GM18861 (cell line): Measurements from ENCODE around the gene NUAK1.

ENCODE experiments used
- ATAC-seq: cut with Tn5 transposase; IDR thresholded peaks from one replicate; pipeline ENCODE4 v1.9.1; 2021; ENCODE audit not compliant: unreplicated experiment

The NUAK1 gene

DNA sequence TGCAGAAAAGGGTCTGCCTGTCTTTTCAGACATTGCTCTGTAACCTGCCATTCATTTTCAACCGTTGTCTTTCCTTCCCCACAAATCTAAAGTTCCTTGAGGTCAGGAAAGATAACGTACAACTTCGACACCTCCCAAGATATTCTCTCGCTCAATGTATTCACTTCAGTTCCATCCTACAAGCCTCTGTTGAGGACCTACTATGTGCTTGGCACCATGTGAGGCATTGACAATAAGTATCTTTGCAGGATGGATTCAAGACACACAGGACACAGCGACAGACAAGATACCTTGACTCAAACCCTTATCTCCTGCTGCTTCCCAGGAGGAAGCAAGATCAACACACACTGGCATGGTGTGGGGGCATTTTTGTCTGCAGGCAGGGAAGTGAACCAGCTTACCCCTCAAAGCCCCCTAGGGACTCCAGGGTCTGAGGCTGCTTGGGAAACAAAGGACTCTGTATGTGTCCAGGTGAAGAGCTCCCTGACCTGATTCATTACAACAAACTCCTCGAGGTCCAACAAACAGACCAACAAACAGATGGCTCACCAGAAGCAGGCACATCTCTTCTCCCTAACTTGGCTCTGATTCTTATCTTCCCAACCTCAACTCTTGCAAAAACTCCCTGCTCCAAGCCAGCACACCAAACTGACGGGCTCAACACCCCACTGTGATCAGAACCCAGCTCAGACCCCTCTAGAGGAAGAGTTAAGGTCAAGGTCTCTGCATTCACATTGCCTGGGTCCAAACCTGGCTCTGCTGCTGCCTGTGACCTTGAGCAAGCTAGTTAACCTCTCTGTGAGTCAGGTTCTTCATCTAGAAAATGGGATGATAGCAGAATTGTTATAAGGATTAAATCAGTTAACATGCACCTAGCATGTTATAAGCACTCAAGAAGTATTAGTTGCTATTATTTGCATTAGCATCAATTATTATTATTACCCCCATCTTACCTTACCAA is 6.3 kb downstream of the NUAK1 start:
- no peak for ATAC-seq

DNA sequence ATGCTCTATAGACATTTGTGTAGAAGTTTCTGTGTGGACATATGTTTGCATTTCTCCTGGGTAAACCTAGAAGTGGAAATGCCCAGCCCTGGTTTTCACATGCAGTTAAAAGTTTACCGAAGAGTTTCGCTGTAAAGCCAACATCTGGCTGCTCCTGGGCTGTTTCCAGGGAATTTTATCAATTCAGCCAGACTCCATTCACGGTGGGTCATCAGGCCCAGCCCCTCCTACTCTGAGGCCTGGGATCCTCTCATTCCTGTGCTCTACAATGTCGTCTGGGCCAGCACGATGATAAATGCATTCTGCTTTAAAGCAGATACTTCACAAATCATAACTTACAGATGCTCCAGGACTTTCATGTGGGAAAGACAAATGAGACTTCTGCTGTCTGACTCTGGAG is 7.1 kb downstream of the NUAK1 start:
- no peak for ATAC-seq

DNA sequence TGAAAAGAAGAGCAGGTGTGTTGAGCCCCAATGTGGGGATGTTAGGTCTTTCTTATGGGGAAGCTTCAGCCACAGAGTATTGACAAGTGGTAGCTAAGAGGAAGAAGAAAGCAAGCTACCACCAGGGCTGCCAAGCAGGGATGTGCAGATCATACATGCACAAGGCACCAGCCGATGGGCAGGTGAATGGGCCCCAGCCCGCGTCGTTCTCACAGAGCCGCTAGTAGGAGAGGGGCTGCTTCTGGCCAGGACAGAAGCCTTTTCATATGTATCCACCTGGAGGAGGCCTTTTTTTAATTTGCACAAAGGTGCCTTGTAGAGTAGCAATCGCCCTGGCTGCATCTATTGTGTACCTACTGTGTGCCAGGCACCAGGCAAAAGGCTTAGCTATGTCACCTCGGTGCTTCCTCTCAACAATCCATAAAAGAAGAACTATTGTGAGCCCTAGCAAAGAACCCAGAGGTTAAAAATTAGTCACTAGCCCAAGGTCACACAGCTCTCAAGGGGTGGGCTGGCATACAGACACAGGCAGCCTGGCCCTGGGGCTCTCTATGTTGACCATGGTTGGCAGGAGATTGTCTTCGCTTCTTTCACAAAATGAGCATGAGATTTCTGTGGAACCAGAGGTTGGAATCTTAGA is 8.2 kb downstream of the NUAK1 start:
- ATAC-seq, result no peak

DNA sequence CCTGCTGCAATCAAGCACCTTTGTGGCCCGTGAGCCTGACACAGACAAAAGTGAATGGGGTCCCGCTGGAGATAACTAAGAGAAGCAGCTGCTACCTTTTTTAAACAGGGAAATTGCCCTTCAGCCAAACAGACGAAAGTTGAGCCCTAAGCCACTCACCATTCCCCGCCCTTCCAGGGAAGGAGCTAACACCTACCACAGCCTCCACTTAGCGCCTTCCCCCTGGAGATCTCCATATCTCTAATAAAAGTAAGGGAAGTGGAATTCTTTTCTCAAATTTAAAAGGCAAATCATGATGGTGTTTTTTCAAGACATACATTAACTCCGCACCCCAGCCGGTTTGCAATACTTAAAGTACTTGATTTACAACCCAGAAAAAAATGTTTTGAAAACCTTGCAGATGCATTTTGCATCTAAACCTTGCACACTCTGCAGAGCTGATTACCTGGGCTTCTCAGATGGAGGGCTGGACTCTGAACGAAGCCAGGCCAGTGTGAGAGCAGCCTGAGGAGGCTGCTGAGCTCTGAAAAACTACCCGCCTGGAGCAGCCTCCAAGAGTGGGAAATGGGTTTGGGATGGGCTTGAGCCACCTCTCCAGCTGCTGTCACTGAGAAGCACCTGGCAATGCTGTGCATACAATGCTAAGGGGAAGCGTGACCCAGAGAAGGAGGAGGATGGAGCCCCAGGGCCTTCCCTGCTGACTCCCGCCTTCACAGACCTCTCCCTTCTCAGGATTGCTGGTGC is 10.0 kb downstream of the NUAK1 start:
- no peak for ATAC-seq

DNA sequence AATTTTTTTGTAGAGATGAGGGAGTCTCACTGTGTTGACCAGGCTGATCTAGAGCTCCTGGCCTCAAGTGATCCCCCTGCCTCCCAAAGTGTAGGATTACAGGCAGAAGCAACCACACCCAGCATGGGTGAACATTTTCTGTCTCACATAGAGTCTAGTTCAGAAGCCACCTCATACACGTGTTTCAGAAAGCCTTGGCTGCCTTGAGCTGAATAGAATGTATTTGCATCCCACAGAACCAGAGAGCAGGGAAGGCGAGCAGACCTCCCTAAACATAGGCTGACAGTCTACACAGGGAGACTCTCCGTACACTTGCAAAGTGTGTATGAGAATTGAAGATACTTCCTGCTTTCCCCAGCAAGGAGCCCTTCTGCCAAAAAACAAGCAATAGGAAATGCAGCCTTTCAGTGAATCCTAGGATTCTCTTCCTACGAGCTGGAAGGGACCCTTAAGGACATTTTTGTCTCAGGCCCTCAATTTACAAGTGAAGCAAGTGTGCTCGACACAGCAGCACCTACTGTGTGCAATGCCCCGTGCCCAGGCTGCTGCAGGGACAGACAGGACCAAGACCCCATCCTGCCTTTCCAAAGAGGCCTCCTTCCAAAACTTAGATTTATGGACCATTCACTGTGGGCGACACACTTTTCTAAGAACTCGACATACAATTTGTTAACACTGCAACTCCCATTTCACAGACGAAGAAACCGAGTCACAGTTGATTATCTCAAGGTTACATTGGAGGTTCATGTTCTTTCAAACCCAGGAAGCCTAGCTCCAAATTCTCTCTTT is 11.2 kb downstream of the NUAK1 start:
- ATAC-seq, result no peak

DNA sequence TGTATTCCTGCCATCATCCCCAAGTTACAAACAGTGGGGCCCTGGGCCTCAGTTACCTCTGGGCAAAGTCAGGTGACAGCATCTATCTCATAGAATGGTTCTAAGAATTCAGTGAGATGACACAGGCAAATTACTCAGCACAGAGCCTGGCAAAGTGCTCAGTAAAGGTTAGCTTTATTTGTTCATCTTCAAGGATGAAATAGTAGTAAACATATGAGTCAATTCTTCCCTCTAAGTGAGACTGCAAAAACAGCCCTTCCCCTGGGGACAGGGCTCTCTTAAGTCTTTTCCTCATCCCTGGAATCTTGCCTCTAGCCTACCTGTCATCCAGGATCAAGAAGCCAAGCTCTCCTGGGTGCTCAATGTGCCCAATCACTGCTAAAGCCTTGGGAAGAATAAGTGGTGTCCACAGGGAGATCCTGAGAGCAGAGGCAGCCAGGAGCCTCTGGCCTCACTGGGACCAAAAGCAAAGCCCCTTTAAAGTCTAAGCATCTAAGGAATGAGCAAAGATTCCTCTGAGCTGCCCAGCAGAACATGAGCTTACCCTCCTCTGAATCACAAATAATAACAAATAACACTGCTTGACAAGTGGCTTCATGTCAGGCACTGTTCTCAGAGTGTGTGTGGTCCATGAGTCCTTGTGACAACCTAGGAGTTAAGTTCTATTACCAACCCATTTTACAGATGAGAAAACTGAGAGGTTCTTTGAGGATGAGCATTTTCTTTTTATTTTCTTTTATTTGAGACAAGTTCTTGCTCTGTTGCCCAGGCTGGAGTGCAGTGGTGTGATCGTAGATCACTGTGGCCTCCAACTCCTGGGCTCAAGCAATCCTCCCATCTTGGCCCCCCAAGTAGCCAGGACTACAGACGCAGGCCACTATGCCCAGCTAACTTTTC is 12.1 kb downstream of the NUAK1 start:
- no peak for ATAC-seq

DNA sequence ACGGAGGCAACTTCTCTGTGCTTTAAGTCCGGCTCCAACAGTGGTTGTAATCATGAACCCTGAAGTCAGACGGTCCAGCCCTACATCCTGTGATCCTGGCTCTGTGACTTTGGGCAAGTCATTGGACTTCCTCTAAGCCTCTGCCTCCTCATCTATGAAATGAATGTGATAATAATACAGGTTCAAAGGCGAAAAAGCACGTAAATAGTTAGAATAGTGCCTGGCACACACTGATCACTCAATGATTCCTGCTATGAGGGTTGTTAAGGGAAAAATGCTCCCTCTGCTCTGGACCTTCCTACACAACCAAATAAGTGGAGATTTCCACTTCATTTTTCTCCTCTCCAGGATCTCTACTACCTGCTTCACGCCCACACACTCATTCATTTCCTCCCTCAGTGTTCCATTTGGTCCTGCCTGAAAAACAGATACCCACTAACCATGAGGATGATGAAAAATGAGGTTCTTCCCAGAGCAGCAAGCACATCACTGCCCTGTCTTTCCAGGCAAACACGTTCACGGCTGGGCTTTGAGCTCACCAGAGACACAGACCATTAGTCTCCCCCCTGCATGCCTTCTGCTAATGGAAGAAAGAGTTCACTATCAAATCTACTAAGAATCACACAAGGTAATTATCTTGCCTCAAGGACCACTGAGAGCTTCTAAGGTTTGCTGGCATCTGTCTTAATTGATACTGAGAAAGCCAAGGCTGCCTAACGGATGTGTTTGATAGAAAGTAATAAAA is 13.2 kb downstream of the NUAK1 start:
- ATAC-seq, result no peak

DNA sequence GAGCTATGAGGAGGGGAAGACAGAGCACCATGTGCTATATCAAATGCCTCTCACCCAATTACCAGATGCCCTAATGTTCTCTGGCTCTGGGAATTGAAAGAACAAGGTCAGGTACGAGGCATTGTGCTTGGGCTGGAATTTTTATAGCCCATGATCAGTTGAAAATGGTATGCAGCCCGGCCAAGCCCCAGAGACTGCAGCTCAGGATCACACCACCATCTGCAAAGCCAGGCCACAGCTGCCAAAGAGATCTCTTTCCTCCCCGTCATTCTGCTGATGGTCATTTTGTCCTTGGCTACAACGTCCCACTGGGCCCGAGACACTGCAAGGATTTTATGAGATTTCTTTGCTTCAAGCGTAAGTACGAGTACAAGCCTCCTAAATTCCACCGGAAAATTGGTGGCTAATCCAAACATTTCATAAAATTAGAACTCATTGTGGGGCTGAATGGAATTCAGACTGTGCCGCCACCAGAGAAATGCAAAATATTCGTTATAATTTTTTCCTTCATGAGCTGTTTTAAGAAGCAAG is 15.1 kb downstream of the NUAK1 start:
- ATAC-seq, result no peak

DNA sequence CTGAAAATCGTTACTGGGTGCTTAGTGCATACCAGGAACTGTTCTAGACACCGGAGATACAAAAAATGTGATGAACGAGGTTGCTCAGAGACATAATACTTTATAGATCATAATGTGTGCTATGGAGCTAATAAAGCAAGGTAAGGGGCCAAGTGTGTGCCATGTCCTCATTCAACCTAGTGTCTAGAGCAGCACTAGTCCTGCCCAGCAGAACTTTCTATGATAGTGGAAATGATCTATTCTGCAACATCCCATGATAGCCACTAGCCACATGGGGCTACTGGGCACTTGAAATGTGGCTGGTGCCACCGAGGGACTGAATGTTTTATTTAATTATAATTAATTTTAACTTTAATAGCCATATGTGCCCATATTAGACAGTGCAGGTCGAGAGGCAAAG is 15.6 kb downstream of the NUAK1 start:
- ATAC-seq, result no peak

DNA sequence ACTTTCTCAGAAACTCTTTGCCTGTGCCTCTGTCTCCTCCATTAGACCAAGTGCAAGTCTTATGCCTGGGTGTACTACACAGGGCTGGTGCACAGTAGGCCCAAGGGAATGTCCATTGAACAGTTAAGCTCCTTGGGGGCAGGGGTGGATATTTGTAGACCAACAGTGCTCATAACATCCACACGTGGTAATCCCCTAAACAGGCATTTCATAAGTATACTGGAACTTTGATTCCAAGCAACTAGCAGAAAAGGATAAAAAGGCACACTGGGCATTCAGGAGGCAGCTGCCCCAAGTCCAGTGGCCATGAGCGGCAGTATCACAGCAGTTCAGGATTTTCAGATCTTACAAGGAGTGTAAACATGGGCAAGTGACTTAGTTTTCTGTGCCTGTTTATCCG is 16.8 kb downstream of the NUAK1 start:
- ATAC-seq, result no peak

DNA sequence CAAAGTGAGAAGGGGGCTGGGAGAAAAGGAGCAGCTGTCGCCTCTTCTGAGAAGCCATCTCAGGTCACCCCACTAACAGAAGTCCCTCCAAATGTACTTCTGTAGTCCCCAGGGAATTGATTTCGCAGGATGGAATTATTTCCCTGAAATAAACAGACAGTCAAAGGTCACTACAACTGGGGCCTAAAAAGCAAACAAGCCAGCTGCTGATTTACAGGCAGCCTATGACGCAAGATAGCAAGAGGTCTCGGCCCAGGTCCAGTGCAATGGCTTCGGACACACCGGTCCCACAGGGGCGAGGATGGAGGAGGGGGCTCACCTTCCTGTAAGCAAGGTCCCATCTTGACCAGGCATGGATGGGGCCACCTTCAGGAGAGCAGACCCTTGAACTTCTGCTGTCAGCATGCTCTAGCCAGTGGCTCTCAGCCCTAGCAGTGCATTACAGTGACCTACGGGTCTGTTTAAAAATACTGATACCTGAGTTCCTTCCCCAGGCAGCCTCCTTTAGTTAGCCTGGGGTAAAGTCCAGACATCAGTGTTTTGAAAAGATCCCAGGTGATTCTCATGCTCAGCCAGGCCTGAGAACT is 18.1 kb downstream of the NUAK1 start:
- ATAC-seq, result no peak

DNA sequence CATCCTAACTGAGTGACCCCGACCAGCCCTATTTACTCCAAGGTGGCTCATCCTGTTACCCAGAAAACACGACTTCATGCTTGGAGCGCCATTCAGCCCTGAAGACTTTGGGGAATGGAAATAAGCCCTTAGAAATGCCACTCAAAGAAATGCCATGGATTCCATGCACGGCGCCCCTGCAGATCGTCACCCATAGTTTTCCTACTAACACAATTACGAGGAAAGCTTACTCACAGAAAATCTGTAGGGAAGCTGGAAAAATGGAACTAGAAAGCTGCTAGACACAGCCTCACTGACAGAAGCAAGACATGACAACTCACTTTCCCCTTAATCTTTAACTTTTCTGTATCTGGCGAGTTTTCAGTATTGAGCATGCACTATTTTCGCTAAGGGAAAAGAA is 19.5 kb downstream of the NUAK1 start:
- no peak for ATAC-seq

DNA sequence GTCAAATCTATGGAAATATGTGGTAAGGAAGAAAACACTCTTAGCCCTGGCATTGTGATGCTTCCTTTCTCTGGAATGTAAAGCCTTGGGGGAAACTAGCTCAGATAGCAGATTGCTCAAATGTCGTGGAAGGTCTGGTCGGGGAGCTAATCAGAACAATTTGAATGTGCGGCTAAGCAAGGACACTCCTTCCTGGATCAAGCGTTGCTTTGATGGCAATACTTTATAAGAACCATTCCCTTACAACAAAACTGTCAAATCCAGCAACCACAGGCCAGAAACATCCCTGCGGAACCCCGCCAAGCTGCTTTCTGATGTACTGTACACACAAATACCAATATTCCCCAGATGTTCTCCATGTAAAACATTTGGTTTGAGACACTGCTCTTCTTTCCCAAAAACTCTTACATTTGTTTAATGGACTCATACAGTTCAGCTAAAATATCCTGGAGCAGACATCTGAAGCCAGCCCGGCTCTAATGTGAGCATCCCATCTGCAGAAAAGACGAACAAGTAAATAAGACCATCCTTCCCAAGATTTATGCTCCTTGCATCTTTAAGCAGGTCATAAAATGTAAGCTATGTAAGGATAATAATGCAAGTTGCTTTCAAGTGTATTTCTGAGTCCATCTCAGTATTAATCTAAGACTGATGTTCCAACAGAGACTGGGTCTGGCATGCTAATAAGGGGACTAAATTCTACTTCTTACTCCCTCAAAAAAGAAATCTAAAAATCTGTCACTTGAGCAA is 20.2 kb downstream of the NUAK1 start:
- no peak for ATAC-seq

DNA sequence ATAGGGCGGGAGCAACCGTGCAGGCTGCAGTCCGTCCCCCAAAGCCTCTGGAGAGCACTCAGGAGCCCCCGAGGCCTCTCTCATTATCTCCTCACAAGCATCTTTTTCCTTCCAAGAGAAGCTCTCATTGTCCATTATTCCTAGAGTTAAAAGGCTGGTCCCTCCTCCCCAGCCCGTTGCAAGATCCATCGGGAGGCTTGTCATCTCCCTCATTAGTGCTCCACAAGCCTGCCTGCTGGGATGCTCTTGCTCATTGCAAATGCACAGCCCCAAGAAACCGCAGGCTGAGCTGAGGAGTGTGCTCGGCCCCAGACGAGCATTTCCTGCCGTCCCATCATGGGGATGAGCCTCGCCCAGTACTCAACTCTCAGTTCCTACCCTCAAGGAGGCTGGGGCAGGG is 23.3 kb downstream of the NUAK1 start:
- no peak for ATAC-seq

DNA sequence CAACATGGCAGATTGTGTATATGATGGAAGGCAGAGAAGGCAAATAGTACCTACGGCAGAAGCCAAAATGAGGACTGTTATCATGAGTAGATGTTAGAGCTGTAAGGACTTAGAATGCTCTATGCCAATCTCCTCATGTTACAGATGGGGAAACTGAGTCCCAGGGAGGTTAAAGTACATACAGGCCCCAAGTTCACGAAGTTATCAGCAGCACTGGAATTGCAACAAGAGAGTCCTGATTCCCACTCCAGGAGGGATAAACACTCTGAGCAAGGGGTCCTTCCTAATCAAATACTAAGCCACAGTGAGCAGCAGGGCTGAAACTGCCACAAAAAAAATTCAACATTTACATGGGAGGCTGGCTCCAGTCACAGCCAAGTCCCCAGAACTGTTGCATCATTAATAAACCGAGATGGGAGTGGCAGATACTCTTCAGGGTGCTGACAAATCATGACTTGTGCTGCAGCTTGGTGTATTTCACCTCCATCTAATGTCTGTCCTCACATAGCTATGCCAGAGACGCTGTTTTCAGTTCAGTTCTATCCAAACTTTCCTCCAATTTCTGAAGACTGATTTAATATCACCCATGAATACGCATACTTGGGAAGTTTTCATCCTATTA is 24.2 kb downstream of the NUAK1 start:
- ATAC-seq, result no peak

DNA sequence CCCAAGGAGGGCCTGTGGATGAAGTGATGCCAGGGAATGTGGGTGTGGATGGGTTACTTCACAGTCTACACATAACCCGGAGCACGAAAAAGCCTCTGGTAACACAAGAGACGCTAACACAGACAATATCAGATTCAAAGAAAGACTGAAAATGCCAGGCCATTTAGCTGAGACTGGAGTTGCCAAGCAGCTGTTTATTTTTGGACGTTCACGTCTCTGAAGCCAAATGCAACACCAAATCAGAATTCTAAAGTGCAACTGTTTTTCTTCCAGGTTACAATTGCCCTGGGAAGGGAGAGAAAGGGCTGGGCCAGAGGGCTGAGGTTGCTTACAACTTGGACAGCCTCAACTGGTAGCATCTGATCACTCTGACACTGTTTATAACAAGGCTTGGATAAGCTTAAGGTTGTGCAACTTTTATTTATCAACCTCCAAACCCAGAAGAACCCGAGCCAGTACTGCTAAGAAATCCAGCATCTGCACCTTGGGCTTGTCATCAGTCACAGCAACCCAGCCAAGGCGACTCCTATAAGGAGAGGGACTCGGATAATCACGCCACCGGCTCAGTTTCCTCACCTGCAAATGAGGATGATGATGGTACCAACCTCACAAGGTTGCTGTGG is 24.8 kb downstream of the NUAK1 start:
- no peak for ATAC-seq

DNA sequence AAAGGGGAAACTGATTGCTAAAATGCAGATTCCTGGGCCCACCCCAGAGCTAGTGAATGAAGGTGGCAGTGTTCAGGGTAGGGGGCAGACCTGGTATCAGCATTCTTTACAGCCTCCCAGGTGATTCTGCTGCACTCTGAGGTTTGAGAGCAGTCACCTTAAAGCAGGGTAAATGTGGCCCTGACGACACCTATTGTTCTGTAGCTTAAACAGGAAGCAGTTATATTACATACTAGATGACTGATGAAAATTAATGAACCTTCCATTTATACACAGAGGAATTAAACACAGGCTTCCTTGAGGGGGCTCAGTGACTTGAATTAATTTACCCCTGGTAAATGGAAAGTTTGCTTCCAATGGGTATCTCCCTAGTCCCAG is 25.3 kb downstream of the NUAK1 start:
- no peak for ATAC-seq
